NOMO-1 treated with dmso at 0.1 percent for 144 hours (cell line): Measurements from ENCODE around the gene MTX1.

ENCODE experiments used
- DNase-seq: peaks from one replicate; lab custom pipeline; 2025; ENCODE audit not compliant: unreplicated experiment; lab: John Stamatoyannopoulos, UW

Gene MTX1

DNA sequence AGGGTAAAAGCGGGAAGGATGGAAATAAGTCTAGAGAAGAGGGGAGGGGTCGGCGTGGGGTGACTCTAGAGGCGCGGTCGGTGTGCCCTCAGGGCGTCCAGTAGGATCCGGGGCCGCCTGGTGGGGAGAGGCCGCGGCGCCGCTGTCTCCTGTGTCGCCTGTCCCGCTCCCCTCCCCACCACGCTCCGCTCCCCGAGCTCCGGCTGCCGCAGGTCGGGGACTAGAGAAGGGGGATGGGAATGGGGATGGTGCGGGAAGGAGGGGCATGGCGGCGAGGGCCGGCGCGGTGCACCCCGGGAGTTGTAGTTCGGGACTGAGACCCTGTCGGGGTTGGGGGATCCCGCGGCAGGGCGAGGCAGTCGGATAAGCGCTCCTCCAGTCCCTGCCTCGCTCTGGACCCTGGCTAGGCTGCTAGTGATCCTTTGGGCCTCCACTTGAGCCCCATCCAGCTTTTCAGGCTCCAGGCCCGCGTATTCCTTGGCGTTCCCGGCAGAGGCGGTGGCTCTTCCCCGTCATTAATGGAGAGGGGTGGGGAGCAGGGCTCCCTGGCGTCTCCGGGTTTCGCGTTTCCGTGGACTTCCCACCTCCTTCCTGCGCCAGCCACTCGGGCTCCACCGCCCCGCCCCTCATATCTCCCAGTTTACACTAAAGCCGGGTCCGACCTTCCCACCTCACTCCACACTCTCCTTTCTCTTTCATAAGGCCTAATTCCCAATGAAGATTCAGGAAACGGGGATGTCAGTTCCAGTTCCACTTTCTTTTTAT is 46.9 kb downstream of the MTX1 start, which contains the start of gene ENTREP3:
TSS of gene ENTREP3 (minus strand) at position 241 of the 765 bp plus-strand sequence. CDS start 606 bp downstream, outside the sequence.
- peak; percentile 51 for DNase-seq

DNA sequence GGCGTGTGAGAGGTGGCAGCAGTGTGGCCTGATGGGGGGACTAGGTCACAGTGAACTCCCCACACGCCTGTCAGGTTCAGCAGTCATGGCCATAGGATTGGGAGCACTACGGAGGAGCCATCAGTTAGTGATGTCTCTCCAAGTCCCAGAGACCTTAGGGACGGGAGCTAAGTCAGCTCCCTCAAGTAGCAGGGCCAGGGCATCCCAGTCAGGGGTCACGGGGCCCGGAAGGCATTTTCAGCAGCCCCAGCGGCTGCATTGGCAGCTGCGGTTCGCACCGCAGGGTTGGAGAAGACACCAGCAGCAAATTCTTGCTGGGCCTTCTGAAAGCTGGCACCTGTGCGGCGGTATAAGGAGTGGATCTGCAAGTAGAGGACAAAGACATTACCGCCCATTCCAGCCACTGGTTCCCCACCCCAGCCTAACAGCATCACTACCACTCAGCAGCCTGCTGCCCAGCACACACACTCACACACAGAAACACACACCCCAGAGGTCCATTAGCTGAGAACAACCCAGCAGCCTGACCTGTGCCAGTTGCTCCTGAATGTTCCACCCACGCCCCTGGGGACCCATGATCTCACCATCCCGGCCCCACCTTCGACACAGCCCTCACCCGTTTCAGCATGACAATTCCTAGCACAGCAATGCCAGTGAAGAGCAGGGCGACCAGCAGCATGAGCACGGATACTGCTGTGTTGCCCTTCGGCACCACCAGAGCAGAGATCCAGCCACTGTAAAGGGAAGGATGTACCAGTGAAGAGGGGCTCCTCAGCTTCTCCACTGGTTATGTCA is 47.8 kb downstream of the MTX1 start:
- no peak for DNase-seq

DNA sequence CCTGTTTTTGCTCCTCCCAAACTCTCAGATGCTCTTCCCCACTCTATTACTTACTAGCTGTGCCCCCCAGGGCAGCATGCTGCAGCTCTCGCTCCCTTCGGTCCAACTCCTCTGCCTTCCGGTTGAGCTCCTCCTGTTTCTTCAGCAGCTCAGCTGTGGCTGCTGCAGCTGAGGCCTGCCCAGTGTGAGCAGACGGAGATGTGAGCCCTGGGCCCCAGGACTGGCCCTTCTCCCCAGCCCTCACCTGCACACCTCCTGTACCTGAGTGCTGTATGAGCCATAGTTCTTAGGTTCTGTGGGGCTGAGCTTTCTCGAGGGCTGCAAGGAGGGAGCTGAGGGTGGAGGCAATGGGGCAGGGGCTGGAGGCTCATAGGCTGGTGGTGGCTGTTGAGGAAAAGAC is 51.8 kb downstream of the MTX1 start:
- DNase-seq = no peak

DNA sequence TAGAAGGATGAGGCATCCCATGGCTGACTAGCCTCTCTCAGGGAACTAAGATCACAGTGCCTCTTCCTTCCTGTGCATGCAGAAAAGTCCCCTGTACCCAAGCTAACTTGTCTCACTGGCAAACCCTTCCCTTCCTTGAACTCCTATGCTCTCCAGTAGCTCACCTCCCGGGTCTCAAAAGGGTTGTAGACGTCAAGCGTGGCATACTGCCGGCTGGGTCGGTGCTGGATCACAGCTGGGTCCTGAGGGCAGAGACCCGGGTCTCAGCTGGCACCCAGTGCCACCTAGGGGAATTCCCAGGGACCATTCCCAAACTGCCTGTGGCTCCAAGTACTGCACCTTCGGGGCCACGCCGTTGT is 53.0 kb downstream of the MTX1 start:
- no peak for DNase-seq

DNA sequence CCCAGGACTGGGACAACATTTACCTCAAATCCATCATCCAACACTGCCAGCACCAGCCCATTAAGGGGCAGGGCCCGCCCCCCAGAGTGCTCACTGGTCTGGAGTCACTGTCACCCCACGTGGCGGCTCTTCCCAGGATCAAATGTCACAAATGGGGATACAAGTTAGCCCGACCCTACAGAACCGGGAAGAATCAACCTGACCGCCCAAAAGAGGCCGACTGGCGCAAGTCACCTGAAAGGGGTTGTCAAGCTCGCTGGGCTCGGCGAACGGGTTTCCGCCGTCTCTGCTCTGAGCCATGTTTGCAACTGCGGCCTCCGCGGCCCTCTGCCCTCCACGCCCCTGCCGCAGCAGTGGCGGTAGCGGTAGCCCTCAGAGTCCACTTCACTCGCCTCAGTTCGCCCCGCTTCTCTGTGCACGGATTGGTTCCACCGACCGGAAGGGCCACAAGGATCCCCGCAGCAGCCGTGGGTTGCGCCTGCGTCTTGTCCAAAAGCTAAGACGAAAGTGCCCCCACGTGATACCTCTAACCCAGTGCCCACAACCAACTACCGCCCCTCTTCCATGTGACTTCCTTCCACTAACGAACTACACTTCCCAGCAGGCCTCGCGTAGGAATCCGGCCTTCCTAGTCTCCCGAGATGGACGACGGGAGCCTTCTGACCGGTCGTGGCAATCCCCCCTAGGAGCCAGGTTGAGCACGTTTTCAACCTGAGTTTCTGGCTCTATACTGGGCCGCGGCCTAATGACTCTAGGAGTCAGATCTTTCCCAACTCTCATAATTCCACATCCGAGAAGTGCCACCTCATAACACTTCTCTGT is 53.6 kb downstream of the MTX1 start, which contains the start of gene SCAMP3:
TSS of gene SCAMP3 (minus strand) at position 509 of the 822 bp plus-strand sequence. CDS start at position 300, 209 bp downstream.
- DNase-seq = peak; percentile 92

GRCh38 chr1:155263067-155263466 is 54.6 kb downstream of the MTX1 start:
- DNase-seq = no peak
